Umbilical cord (tissue), 2 donors: ENCODE measurements around the gene PCDHA10. TPM values are rescaled to one million over a fixed set of nuclear protein-coding genes. Genes with fewer than 3 reads are reported as not detected.
"Not testable (repeated sequence)": the region's sequence is repeated elsewhere in the genome, so short reads cannot be mapped to it uniquely, and the experiment has no call there.

ENCODE experiments used
- DNase-seq: peaks from one replicate; pipeline ENCODE4 v3.0.0-alpha.2; 2015; ENCODE audit warnings: low spot score
- total RNA-seq: library from RNA; depleted of rRNA; stranded (reverse); fragments of >200 nt; gene quantifications from one replicate; pipeline ENCODE4 v1.2.3, GENCODE V29; 2014; ENCODE audit warnings: low replicate concordance; ENCODE audit not compliant: insufficient read depth

PCDHA10 gene, protein sequence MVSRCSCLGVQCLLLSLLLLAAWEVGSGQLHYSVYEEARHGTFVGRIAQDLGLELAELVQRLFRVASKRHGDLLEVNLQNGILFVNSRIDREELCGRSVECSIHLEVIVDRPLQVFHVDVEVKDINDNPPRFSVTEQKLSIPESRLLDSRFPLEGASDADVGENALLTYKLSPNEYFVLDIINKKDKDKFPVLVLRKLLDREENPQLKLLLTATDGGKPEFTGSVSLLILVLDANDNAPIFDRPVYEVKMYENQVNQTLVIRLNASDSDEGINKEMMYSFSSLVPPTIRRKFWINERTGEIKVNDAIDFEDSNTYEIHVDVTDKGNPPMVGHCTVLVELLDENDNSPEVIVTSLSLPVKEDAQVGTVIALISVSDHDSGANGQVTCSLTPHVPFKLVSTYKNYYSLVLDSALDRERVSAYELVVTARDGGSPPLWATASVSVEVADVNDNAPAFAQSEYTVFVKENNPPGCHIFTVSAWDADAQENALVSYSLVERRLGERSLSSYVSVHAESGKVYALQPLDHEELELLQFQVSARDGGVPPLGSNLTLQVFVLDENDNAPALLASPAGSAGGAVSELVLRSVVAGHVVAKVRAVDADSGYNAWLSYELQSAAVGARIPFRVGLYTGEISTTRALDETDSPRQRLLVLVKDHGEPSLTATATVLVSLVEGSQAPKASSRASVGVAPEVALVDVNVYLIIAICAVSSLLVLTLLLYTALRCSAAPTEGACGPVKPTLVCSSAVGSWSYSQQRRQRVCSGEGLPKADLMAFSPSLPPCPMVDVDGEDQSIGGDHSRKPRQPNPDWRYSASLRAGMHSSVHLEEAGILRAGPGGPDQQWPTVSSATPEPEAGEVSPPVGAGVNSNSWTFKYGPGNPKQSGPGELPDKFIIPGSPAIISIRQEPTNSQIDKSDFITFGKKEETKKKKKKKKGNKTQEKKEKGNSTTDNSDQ
- 2.6 TPM for total RNA-seq

DNA sequence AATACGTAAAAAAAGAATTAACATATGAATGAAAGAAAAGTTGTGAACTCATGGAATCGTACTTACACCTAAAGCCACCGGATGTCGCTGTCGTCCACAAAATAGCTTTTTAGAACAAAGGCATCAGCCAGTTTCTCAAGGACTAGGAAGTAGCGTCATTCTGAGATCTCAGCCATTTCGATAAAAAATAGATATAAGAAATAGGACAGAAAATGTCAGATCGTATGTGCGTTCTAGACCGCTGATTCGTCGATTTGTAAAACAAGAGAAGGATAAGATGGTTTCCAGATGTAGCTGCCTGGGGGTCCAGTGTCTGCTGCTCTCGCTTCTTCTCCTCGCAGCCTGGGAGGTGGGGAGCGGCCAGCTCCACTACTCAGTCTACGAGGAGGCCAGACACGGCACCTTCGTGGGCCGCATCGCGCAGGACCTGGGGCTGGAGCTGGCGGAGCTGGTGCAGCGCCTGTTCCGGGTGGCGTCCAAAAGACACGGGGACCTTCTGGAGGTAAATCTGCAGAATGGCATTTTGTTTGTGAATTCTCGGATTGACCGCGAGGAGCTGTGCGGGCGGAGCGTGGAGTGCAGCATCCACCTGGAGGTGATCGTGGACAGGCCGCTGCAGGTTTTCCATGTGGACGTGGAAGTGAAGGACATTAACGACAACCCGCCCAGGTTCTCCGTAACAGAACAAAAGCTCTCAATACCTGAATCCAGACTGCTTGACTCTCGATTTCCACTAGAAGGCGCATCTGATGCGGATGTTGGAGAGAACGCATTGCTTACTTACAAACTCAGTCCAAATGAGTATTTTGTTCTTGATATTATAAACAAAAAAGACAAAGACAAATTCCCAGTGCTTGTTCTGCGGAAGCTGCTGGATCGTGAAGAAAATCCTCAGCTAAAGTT lies at the start of gene PCDHA10:
TSS of gene PCDHA10 (plus strand) at position 126 of the 903 bp plus-strand sequence. CDS start at position 278, 152 bp downstream.
- DNase-seq: no peak

DNA sequence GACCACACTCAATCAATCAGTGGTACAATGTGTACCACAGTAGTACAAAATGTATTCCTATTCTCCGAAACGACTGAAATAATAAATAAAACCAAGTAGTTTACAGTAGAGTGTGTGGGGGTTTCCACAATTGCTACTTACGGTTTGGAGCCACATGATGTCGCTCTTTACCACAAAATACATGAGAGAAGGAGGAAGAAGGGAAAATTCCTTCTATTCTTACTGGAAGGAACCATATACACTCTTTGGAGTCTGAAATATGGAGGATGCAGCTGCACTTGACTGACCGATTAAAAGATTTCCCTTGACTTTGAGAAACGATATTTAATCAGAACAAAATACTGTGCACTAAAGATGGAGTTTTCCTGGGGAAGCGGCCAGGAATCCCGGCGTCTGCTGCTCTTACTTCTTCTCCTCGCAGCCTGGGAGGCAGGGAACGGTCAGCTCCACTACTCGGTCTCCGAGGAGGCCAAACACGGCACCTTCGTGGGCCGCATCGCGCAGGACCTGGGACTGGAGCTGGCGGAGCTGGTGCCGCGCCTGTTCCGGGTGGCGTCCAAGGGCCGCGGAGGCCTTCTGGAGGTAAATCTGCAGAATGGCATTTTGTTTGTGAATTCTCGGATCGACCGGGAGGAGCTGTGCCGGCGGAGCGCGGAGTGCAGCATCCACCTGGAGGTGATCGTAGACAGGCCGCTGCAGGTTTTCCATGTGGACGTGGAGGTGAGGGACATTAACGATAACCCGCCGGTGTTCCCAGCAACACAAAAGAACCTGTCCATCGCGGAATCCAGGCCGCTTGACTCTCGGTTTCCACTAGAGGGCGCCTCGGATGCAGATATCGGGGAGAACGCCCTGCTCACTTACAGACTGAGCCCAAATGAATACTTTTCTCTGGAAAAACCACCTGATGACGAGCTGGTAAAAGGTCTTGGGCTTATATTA lies 48.6 kb upstream of the PCDHA10 start, which contains the start of gene PCDHA4:
TSS of gene PCDHA4 (plus strand) at position 235 of the 942 bp plus-strand sequence.
- no peak for DNase-seq

DNA sequence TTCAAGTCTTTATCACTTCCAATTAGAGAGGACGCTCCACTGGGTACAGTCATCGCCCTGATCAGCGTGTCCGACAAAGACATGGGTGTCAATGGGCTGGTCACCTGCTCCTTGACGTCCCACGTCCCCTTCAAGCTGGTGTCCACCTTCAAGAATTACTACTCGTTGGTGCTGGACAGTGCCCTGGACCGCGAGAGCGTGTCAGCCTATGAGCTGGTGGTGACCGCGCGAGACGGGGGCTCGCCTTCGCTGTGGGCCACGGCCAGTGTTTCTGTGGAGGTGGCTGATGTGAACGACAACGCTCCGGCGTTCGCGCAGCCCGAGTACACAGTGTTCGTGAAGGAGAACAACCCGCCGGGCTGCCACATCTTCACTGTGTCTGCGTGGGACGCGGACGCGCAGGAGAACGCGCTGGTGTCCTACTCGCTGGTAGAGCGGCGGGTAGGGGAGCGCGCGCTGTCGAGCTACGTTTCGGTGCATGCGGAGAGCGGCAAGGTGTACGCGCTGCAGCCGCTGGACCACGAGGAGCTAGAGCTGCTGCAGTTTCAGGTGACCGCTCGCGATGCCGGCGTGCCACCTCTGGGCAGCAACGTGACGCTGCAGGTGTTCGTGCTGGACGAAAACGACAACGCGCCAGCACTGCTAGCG lies 47.3 kb upstream of the PCDHA10 start:
- DNase-seq: not testable (repeated sequence)

DNA sequence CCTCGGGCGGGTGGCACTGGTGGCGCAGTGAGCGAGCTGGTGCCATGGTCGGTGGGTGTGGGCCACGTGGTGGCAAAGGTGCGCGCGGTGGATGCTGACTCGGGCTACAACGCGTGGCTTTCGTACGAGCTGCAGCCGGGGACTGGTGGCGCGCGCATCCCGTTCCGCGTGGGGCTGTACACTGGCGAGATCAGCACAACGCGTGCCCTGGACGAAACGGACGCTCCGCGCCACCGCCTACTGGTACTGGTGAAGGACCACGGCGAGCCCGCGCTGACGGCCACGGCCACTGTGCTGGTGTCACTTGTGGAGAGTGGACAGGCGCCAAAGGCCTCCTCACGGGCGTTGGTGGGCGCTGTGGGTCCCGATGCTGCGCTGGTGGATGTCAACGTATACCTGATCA lies 46.8 kb upstream of the PCDHA10 start:
- DNase-seq: no peak

DNA sequence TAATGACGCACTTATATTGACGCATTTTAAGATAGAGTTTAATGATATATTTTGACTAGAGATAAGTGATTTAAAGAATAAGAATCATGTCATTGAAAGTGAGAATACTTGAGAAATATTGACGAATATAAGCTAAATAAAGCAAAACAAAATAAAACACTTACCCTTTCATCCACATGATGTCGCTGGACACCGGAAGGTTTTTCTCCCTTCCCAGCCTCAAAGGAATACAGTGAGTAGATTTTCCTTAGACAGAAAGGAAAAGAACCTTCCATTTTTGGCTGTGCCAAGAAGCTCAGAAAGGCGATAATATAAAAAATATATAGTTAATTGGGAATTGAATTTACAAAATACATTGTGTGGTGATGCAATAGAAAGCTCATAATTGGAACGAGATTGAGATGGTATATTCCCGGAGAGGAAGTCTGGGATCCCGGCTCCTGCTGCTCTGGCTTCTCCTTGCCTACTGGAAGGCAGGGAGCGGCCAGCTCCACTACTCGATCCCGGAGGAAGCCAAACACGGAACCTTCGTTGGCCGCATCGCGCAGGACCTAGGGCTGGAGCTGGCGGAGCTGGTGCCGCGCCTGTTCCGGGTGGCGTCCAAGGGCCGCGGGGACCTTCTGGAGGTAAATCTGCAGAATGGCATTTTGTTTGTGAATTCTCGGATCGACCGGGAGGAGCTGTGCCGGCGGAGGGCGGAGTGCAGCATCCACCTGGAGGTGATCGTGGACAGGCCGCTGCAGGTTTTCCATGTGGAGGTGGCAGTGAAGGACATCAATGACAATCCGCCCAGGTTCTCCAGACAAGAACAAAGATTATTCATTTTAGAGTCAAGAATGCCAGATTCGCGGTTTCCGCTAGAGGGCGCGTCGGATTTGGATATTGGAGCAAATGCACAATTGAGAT lies 34.1 kb upstream of the PCDHA10 start, which contains the start of gene PCDHA5:
TSS of gene PCDHA5 (plus strand) at position 239 of the 906 bp plus-strand sequence.
- no peak for DNase-seq

DNA sequence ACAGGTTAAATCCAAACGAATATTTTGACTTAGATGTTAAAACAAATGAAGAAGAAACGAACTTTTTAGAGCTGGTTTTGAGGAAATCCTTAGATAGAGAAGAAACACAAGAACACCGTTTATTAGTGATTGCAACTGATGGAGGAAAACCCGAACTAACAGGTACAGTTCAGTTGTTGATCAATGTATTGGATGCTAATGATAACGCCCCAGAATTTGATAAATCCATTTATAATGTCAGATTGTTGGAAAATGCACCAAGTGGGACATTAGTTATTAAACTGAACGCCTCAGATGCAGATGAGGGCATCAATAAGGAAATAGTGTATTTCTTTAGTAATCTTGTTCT lies 33.4 kb upstream of the PCDHA10 start:
- DNase-seq: peak; percentile 1

DNA sequence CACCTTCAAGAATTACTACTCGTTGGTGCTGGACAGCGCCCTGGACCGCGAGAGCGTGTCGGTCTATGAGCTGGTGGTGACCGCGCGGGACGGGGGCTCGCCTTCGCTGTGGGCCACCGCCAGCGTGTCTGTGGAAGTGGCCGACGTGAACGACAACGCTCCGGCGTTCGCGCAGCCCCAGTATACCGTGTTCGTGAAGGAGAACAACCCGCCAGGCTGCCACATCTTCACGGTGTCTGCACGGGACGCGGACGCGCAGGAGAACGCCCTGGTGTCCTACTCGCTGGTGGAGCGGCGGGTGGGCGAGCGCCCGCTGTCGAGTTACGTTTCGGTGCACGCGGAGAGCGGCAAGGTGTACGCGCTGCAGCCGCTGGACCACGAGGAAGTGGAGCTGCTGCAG lies 32.7 kb upstream of the PCDHA10 start:
- not testable (repeated sequence) for DNase-seq

DNA sequence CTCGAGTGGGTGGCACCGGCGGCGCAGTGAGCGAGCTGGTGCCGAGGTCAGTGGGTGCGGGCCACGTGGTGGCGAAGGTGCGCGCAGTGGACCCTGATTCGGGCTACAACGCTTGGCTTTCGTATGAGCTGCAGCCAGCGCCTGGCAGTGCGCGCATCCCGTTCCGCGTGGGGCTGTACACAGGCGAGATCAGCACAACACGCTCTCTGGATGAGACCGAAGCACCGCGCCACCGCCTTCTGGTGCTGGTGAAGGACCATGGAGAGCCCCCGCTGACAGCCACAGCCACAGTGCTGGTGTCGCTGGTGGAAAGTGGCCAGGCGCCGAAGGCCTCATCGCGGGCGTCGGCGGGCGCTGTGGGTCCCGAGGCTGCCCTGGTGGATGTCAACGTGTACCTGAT lies 32.2 kb upstream of the PCDHA10 start:
- DNase-seq: no peak

DNA sequence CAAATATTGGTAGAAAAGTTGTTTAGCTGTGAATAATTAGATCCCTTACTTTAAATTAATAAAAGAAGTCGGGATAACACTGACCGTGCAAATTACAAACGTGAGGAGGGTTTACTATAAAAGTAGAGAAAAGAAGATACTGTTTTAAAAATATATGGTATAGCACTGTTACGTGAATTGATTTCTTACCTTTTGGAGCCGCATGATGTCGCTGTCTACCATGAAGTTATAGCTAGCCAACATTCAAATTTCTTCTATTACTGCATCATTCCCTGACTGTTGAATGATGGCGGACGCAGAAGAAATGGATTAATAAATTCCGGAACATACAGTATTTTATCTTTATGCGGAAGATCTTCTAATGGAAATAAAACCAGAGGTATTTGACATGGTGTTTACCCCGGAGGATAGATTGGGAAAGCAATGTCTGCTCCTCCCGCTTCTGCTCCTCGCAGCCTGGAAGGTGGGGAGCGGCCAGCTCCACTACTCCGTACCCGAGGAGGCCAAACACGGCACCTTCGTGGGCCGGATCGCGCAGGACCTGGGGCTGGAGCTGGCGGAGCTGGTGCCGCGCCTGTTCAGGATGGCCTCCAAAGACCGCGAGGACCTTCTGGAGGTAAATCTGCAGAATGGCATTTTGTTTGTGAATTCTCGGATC lies 27.9 kb upstream of the PCDHA10 start, which contains the start of gene PCDHA6:
TSS of gene PCDHA6 (plus strand) at position 257 of the 658 bp plus-strand sequence. CDS start at position 389, 132 bp downstream.
- no peak for DNase-seq

DNA sequence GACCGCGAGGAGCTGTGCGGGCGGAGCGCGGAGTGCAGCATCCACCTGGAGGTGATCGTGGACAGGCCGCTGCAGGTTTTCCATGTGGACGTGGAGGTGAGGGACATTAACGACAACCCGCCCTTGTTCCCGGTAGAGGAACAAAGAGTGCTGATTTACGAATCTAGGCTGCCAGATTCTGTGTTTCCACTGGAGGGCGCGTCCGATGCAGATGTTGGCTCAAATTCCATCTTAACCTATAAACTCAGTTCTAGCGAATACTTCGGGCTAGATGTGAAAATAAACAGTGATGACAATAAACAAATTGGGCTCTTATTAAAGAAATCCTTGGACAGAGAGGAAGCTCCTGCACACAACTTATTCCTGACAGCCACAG lies 27.3 kb upstream of the PCDHA10 start:
- no peak for DNase-seq

DNA sequence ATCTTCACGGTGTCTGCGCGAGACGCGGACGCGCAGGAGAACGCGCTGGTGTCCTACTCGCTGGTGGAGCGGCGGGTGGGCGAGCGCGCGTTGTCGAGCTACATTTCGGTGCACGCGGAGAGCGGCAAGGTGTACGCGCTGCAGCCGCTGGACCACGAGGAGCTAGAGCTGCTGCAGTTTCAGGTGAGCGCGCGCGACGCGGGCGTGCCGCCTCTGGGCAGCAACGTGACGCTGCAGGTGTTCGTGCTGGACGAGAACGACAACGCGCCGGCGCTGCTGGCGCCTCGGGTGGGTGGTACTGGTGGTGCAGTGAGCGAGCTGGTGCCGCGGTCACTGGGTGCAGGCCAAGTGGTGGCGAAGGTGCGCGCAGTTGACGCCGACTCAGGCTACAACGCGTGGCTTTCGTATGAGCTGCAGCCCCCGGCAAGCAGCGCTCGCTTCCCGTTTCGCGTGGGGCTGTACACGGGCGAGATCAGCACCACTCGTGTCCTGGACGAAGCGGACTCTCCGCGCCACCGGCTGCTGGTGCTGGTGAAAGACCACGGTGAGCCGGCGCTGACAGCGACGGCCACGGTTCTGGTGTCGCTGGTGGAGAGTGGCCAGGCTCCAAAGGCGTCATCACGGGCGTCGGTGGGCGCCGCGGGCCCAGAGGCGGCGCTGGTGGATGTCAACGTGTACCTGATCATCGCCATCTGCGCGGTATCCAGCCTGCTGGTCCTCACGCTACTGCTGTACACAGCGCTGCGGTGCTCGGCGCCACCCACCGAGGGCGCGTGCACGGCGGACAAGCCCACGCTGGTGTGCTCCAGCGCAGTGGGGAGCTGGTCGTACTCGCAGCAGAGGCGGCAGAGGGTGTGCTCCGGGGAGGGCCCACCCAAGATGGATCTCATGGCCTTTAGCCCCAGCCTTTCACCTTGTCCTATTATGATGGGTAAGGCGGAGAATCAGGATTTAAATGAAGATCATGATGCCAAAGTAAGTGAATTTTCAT lies 25.9 kb upstream of the PCDHA10 start:
- not testable (repeated sequence) for DNase-seq

DNA sequence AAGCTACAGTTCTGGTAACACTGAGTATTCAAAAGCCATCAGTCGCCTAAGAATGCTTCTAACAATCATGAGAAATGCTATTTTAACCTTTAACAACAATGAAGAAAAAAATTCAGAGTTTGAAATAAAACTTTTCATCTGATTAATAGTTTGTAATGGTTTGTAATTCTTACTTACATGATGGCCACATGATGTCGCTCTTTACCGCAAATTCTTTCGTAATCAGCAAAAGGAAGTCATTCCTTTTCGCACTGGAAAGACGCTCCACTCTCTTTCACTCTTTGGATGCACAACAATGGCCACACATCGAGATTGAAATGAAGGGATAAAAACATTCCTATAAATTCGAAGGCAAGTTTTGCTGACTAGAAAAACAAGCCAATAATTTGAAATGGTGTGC lies 21.7 kb upstream of the PCDHA10 start, which contains the start of gene PCDHA7:
TSS of gene PCDHA7 (plus strand) at position 277 of the 400 bp plus-strand sequence. CDS start at position 392, 115 bp downstream.
- no peak for DNase-seq

DNA sequence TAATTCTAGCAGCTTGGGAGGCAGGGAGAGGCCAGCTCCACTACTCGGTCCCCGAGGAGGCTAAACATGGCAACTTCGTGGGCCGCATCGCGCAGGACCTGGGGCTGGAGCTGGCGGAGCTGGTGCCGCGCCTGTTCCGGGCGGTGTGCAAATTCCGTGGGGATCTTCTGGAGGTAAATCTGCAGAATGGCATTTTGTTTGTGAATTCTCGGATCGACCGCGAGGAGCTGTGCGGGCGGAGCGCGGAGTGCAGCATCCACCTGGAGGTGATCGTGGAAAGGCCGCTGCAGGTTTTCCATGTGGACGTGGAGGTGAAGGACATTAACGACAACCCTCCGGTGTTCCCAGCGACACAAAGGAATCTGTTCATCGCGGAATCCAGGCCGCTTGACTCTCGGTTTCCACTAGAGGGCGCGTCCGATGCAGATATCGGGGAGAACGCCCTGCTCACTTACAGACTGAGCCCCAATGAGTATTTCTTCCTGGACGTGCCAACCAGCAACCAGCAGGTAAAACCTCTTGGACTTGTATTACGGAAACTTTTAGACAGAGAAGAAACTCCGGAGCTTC lies 21.2 kb upstream of the PCDHA10 start:
- not testable (repeated sequence) for DNase-seq

DNA sequence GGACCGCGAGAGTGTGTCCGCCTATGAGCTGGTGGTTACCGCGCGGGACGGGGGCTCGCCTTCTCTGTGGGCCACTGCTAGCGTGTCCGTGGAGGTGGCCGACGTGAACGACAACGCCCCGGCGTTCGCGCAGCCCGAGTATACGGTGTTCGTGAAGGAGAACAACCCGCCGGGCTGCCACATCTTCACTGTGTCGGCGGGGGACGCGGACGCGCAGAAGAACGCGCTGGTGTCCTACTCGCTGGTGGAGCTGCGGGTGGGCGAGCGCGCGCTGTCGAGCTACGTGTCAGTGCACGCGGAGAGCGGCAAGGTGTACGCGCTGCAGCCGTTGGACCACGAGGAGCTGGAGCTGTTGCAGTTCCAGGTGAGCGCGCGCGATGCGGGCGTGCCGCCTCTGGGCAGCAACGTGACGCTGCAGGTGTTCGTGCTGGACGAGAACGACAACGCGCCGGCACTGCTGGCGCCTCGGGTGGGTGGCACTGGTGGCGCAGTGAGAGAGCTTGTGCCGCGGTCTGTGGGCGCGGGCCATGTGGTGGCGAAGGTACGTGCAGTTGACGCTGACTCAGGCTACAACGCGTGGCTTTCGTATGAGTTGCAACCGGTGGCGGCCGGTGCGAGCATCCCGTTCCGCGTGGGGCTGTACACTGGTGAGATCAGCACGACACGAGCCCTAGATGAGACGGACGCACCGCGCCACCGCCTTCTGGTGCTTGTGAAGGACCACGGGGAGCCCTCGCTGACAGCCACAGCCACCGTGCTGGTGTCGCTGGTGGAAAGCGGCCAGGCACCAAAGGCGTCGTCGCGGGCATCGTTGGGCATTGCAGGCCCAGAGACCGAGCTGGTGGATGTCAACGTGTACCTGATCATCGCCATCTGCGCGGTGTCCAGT lies 19.8 kb upstream of the PCDHA10 start:
- DNase-seq: no peak
